Middle frontal gyrus (tissue), 1 donor: ENCODE measurements around the gene CDK14.

Experiments
- DNase-seq: peaks from one replicate; pipeline ENCODE4 v3.0.0-alpha.2; 2015; ENCODE audit warnings: low spot score; ENCODE audit errors: extremely low spot score

Gene CDK14

GRCh38 chr7:90836937-90837336 is 240.8 kb downstream of the CDK14 start:
- DNase-seq: no peak

- DNase-seq: no peak
Observed at GRCh38 chr7:90838799-90839198, 242.7 kb downstream of the CDK14 start.

- DNase-seq: no peak
Observed at GRCh38 chr7:90839316-90839715, 243.2 kb downstream of the CDK14 start.

- no peak for DNase-seq
Observed at GRCh38 chr7:90839727-90840291, 243.7 kb downstream of the CDK14 start.

GRCh38 chr7:90841759-90842429 is 245.8 kb downstream of the CDK14 start:
- no peak for DNase-seq

GRCh38 chr7:90842430-90842788 is 246.3 kb downstream of the CDK14 start:
- DNase-seq: no peak

GRCh38 chr7:90843472-90843871 is 247.4 kb downstream of the CDK14 start:
- DNase-seq: no peak

GRCh38 chr7:90844421-90844820 is 248.3 kb downstream of the CDK14 start:
- DNase-seq: no peak

GRCh38 chr7:90846192-90846591 is 250.1 kb downstream of the CDK14 start:
- no peak for DNase-seq

GRCh38 chr7:90850066-90850465 is 253.9 kb downstream of the CDK14 start:
- DNase-seq: no peak

GRCh38 chr7:90850471-90850870 is 254.3 kb downstream of the CDK14 start:
- DNase-seq: no peak

- no peak for DNase-seq
Observed at GRCh38 chr7:90853205-90853604, 257.1 kb downstream of the CDK14 start.

GRCh38 chr7:90856351-90857070 is 260.4 kb downstream of the CDK14 start:
- DNase-seq: no peak

GRCh38 chr7:90857603-90858002 is 261.5 kb downstream of the CDK14 start:
- DNase-seq: no peak

GRCh38 chr7:90858546-90858945 is 262.4 kb downstream of the CDK14 start:
- no peak for DNase-seq

- no peak for DNase-seq
Observed at GRCh38 chr7:90859521-90859920, 263.4 kb downstream of the CDK14 start.

GRCh38 chr7:90864088-90864487 is 268.0 kb downstream of the CDK14 start:
- no peak for DNase-seq

- DNase-seq: no peak
Observed at GRCh38 chr7:90869335-90869734, 273.2 kb downstream of the CDK14 start.

GRCh38 chr7:90876701-90877100 is 280.6 kb downstream of the CDK14 start:
- DNase-seq: no peak

- no peak for DNase-seq
Observed at GRCh38 chr7:90877201-90877600, 281.1 kb downstream of the CDK14 start.

GRCh38 chr7:90879924-90880323 is 283.8 kb downstream of the CDK14 start:
- DNase-seq: no peak

- DNase-seq: no peak
Observed at GRCh38 chr7:90886416-90886815, 290.3 kb downstream of the CDK14 start.

- DNase-seq: no peak
Observed at GRCh38 chr7:90889210-90889609, 293.1 kb downstream of the CDK14 start.
